Measurements from ENCODE around the gene PAOX. TPM values are rescaled to one million over a fixed set of nuclear protein-coding genes. Genes with fewer than 3 reads are reported as not detected.
A peak's percentile ranks its signal among the peaks of the same experiment; 100 is the strongest.

The PAOX gene
- total and polyA plus RNA-seq, 2 experiments from 2014 or later = 4.1 to 8.7 TPM

GRCh38 chr10:133393401-133394063 is 14.5 kb downstream of the PAOX start (continued):
- TF ChIP-seq ETS1 (IDR thresholded peaks at IDR 0.05) (no peak), ZNF462 (CRISPR knock-in tag; IDR thresholded peaks at IDR 0.05) (no peak), JUNB (IDR thresholded peaks at IDR 0.05; ENCODE audit: unreplicated experiment) (no peak), EZH2phosphoT487 (IDR thresholded peaks at IDR 0.05; ENCODE audit: unreplicated experiment) (no peak)

- peaks cover 9% of the 10 kb centered on the region for H3K4me1 Mint-ChIP-seq
- H3K4me3 ChIP-seq = peak within 1 kb of the TSS; percentile 100
- peaks cover 43% of the 10 kb centered on the region for H3K79me2 ChIP-seq (replicated peaks; ENCODE audit: insufficient read depth)
- peaks cover 4% of the 10 kb centered on the region for H3K27me3 Mint-ChIP-seq (ENCODE audit: insufficient read depth, low read depth, poor library complexity)
- H3K27ac ChIP-seq (ENCODE audit: low read depth) = peak within 1 kb of the TSS; percentile 91
- H3K36me3 ChIP-seq (ENCODE audit: insufficient read depth) = peaks cover 10% of the 10 kb centered on the region
- H2AFZ ChIP-seq = peak within 1 kb of the TSS; percentile 95
- peak within 1 kb of the TSS; percentile 95 for H3K4me3 Mint-ChIP-seq
- no peaks in the 10 kb centered on the region for H3K4me1 ChIP-seq (ENCODE audit: insufficient read depth)
- 0 out of 2 replicates have a peak, but pooled peaks cover 3% of the 10 kb centered on the region for H3F3A ChIP-seq (replicated peaks; ENCODE audit: low read depth)
- peak; percentile 97 for ATAC-seq
- H3K27me3 ChIP-seq (ENCODE audit: insufficient read depth) = no peaks in the 10 kb centered on the region
- H4K20me1 ChIP-seq (replicated peaks; ENCODE audit: insufficient read depth) = peaks cover 5% of the 10 kb centered on the region; the same call in 1 of the 2 replicates
- H3K4me2 ChIP-seq = peak within 1 kb of the TSS; percentile 99
- H3K36me3 Mint-ChIP-seq (ENCODE audit: low read depth) = peaks cover 38% of the 10 kb centered on the region
- peak; percentile 97 for DNase-seq (ENCODE audit: low spot score)
- H3K9me2 ChIP-seq (ENCODE audit: insufficient read depth) = no peaks in the 10 kb centered on the region
- H3K9me3 Mint-ChIP-seq = no peaks in the 10 kb centered on the region
- peak within 1 kb of the TSS; percentile 82 for H3K27ac Mint-ChIP-seq
- TF ChIP-seq ZNF462 (CRISPR knock-in tag; IDR thresholded peaks at IDR 0.05) = no peak
- TF ChIP-seq NANOG (IDR thresholded peaks at IDR 0.05; ENCODE audit: borderline replicate concordance) = no peak
- no peak for TF ChIP-seq EZH2phosphoT487 (IDR thresholded peaks at IDR 0.05; ENCODE audit: unreplicated experiment)
- peak; percentile 95 for TF ChIP-seq POLR2AphosphoS5 (IDR thresholded peaks at IDR 0.05; ENCODE audit: low read depth)
- TF ChIP-seq ZNF114 (CRISPR knock-in tag; IDR thresholded peaks at IDR 0.05) = no peak
Measured at GRCh38 chr10:133394064-133394663, 15.1 kb downstream of the PAOX start, which contains the start of gene MTG1. Gene MTG1 (plus strand): TSS chr10:133394157. CDS start chr10:133394221, 64 bp downstream.

All from GM23338 (cell line).